GM12872 (cell line): ENCODE results near the gene DNAH14.

ENCODE experiments used
- CTCF ChIP-seq: IDR thresholded peaks from 3 replicates; pipeline ENCODE4 v1.5.1; 2011; ENCODE audit warnings: low read depth, mild to moderate bottlenecking, low read length, moderate library complexity; ENCODE audit not compliant: insufficient read depth

The DNAH14 gene

DNA sequence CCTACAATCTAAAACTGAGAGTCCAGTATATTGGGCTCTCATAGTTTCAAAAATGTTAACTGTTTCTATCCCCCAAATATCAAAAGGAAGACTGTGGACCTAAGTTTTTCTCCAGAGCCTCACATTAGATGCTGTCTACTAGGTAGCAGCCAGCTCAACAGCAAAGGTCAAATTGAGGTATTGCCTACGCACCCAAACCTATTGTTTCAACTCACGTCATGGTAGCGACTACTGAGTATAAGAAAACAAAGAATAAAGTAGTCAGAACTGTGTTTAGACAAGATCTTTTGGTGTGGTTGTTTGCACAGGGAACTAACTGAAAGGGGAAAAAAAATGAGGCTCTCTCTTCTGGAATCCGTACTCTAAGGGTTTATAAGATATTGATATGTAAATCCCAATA is 325.2 kb downstream of the DNAH14 start:
- no peak for TF ChIP-seq CTCF

DNA sequence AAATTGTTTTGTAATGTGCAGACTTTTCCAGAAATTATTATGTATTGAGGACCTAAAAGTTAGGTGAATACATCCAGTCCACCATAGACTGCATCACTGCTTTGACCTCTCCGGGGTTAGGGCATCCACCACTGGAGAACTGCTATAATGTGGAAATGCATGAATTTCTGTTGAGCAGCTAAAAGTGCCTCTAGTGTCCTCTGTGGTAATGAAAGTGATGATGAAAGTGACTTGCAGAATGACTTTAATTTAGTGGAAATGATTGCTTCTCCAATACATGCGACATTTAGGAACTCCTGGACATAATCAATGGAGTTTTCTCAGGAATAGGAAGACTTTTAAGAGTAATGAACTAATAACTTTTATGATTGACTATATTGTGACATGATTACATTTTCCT is 327.6 kb downstream of the DNAH14 start:
- no peak for TF ChIP-seq CTCF

DNA sequence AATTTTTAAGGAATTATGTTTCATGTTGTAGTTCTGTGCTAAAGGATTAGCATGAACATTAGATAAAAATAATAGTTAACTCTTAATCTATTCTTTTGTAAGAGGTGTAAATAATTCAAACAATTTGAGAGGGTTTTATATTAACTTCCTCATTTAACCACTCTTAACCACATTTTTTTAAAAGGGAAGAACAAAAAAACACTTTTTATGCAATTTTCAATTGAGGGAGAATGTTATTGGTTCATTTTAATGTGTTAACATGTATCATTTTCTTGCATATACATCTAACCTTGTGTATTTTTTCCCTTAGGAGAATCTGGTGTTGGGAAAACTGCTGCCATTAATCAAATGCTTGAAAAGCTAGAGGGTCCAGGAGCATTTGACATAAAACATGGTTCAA is 329.3 kb downstream of the DNAH14 start:
- TF ChIP-seq CTCF, result no peak

DNA sequence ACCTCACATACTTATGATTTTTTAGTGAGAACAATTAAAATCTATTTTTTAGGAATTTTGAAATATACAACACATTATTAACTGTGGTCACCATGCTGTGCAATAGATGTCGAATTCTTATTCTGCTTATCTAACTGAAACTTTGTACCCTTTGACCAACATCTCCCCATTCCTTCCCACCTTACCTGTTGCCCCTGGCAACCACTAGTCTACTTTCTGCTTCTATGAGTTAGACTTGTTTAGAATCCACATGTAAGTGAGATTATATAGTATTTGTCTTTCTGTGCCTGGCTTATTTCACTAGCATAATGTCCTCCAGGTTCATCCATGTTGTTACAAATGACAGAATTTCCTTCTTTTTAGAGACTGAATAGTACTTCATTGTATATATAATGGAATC is 330.1 kb downstream of the DNAH14 start:
- TF ChIP-seq CTCF, result no peak

GRCh38 chr1:225260319-225260718 is 330.8 kb downstream of the DNAH14 start:
- TF ChIP-seq CTCF, result no peak

DNA sequence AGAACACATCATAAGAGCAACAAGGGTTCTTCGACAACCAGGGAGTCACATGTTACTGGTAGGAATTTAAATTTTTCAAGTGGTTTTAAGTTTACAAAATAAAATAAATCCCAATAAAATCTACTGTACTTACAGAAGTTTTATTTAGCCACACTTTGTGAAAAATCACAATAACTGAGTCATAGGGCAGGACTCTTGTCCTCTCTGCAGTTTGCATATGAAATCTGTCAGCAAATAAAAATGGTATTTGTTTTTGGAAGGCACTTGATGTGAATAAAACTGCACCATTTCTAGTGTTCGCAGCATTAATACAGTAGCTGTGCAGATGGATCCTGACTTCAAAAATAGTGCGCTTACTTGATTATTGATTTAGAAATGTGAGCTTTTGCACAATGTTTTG is 348.0 kb downstream of the DNAH14 start:
- no peak for TF ChIP-seq CTCF

DNA sequence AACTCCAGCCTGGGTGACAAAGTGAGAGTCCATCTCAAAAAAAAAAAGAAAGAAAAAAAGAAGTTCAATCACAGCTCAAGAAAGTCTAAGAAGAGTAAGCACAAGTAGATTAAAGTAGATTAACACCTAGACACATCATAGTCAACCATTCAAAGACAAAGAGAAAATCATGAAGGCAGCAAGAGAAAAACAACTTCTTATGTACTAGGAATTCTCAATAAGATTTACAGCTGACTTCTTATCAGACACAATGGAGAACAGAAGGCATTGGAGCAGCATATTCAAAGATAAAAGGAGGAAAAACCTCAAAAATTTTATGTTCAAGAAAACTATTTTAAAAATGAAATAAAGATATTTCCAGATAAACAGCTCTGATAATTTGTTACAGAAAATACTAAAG is 351.1 kb downstream of the DNAH14 start:
- TF ChIP-seq CTCF, result no peak

DNA sequence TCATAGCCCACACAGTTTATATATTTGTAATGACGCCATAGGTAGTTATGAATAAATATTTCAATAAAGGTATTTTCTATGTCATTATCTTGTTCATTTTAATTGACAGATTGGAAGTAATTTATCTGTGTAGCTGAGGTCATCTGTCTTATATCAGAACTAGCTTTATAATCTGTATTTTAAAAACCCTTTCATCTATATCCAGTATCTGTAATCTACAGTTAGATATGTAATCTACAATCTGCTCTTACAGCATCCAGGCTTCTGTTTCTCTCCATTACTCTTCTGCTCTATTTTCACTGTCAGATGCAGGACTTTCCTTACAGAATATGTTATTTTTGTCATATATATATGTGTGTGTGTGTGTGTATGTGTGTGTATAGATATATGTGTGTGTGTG is 360.8 kb downstream of the DNAH14 start:
- no peak for TF ChIP-seq CTCF
